ENCODE data around the gene TGFBR1. TPM values are rescaled to one million over a fixed set of nuclear protein-coding genes. Genes with fewer than 3 reads are reported as not detected.

TGFBR1 gene
- total and polyA plus RNA-seq, 3 donors from 2014 or later = 20.9 to 30.8 (median 28.7) TPM

DNA sequence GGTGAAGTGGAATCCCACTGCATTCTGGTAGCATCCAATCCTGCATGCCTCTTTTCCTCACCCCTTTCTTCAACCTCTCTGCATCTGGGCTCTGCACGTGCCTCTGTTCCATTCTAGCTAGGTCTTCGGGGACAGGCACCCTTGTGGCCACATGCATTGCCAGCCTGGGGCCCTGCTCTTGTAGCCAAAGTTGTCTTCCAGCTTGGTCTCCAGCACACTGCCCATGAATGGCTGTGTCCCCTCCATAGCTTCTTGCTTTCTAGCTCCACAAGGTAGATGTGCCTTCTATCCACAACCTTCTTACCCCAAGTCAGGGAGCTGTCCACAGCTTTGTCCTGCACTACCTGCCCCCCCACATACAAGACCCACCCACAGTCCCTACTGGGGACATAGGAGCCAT, 84.3 kb downstream of the TGFBR1 start:
- intact Hi-C loops (cut with DNase I; ENCODE audit: low total_unique reads) = no loop called here

DNA sequence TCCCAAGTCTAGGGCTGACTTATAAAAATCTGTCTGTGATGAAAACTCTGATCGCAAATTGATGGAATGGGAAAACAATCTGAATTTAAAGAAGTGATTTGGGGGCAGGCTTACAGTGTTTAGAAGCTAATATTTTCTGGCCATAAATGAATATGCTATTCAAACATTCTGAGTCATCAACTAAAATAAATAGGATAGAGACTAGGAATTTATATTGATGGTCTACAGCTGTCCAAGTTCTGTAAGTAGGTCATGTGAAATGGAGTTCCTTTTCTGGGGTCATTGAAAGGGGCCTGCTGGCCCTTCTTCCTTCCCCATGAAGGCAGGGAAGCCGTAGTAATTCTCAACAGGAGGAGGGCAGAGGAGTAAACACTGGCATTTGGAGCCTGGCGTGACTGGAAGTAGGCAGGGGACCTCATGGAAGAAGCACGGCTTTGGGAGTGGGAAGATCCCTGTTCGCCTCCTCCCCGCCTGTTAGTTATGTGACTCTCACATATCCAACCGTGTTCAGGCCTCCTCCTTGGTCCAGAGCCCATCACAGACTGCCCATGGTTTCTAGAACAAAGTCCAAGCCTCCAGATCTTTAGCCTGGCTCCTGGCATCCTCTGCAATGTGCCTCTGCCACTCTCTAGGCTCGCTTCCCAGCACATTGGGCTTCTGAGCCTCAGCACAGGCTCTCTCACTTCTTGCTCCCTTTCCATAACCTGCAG, 85.1 kb downstream of the TGFBR1 start:
- H3K4me1 ChIP-seq = no peaks in the 10 kb centered on the region
- DNase-seq = no peak
- H3K9me3 ChIP-seq = no peaks in the 10 kb centered on the region
- no peak overlapping the region for H3K4me3 ChIP-seq
- no peak overlapping the region for H3K27ac ChIP-seq
- TF ChIP-seq, protein P1, sequence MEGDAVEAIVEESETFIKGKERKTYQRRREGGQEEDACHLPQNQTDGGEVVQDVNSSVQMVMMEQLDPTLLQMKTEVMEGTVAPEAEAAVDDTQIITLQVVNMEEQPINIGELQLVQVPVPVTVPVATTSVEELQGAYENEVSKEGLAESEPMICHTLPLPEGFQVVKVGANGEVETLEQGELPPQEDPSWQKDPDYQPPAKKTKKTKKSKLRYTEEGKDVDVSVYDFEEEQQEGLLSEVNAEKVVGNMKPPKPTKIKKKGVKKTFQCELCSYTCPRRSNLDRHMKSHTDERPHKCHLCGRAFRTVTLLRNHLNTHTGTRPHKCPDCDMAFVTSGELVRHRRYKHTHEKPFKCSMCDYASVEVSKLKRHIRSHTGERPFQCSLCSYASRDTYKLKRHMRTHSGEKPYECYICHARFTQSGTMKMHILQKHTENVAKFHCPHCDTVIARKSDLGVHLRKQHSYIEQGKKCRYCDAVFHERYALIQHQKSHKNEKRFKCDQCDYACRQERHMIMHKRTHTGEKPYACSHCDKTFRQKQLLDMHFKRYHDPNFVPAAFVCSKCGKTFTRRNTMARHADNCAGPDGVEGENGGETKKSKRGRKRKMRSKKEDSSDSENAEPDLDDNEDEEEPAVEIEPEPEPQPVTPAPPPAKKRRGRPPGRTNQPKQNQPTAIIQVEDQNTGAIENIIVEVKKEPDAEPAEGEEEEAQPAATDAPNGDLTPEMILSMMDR (IDR thresholded peaks at IDR 0.05) = no peak
- no peak for TF ChIP-seq POLR2A (IDR thresholded peaks at IDR 0.05)
- no peaks in the 10 kb centered on the region for H3K27me3 ChIP-seq
- no peaks in the 10 kb centered on the region for H3K36me3 ChIP-seq (ENCODE audit: low read depth, missing control alignments)
- intact Hi-C loops (cut with DNase I; ENCODE audit: low total_unique reads) = no loop called here
- 73 to 81% methylated on average over 7 to 8 of the region's 8 CpGs for WGBS, 2 donors

More for the DNA sequence above, 84.3 kb downstream of the TGFBR1 start:
- H3K27me3 ChIP-seq = no peaks in the 10 kb centered on the region
- no peak for DNase-seq
- H3K36me3 ChIP-seq (ENCODE audit: low read depth, missing control alignments) = no peaks in the 10 kb centered on the region
- H3K4me1 ChIP-seq = no peaks in the 10 kb centered on the region
- 85% methylated on average over 2 of the region's 2 CpGs for WGBS, 2 donors
- no peaks in the 10 kb centered on the region for H3K9me3 ChIP-seq
- no peak for TF ChIP-seq POLR2A (IDR thresholded peaks at IDR 0.05)
- TF ChIP-seq, protein P1 (IDR thresholded peaks at IDR 0.05) = no peak
- H3K4me3 ChIP-seq = no peak overlapping the region
- no peak overlapping the region for H3K27ac ChIP-seq

DNA sequence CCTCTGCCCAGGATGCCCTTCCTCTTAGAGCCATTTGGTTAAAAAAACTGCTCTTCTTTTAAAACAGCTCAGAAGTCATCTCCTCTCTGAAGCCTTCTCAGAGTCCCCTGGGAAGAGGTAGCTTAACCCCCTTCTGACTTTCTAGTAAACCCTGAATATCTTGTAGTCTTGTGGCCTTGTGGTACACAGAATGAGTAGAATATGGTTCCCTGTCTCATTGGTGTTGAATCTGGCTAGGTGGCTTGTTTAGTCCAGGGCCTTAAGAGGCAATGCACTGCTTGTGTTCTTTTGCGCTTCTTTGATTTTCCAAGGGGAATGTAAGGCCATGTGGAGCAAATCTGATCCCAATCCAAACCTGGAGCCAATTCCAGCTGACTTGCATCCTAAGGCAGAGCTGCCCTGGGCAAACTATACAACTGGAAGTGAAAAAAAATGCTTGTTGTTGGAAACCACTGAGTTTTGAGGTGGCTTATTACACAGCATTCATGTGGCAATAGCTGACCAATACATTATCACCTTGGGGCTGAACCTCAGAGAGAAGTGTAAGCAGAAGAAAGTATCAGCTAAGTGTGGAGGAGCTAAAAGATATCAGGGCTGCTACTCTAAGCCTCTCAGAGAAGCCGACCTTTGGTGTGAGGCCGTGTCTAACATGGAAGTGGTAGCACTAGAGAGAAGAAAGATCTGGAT, 85.8 kb downstream of the TGFBR1 start:
- no peaks in the 10 kb centered on the region for H3K27me3 ChIP-seq
- no peaks in the 10 kb centered on the region for H3K4me1 ChIP-seq
- H3K27ac ChIP-seq = no peak overlapping the region
- intact Hi-C loops (cut with DNase I; ENCODE audit: low total_unique reads) = no loop called here
- no peak overlapping the region for H3K4me3 ChIP-seq
- H3K36me3 ChIP-seq (ENCODE audit: low read depth, missing control alignments) = no peaks in the 10 kb centered on the region
- H3K9me3 ChIP-seq = no peaks in the 10 kb centered on the region
- TF ChIP-seq, protein P1 (IDR thresholded peaks at IDR 0.05) = no peak
- TF ChIP-seq POLR2A (IDR thresholded peaks at IDR 0.05) = no peak
- WGBS, 2 donors = 93 to 96% methylated on average over 3 of the region's 3 CpGs
- no peak for DNase-seq

DNA sequence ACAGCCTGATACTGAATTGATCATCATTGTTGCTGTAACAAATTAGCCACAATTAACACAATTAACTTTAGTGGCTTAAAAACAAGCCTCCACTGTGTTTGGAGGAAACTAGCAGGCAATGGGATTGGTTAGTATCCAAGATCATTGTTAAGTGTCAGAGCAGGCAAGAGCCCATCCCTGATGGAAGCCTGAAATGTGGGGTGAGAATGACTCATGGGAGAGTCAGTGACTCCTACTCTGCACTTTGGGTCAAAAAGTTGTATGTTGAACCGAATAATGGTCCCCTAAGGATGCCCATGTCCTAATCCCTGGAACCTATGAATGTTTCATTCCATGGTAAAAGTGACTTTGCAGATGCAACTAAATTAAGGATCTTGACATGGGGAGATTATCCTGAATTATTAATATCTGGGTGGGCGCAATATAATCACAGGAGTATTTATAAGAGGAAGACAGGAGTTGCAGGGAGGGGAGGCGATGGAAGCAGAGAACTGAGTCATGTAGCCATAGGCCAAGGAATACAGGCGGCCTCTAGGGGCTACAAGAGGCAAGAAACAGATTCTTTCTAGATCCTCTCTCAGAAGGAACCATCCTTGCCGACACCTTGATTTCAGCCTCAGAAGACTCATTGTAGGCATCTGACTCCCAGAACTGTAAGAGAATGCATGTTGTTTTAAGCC, 88.0 kb downstream of the TGFBR1 start:
- H3K36me3 ChIP-seq (ENCODE audit: low read depth, missing control alignments) = no peaks in the 10 kb centered on the region
- H3K27ac ChIP-seq = no peak overlapping the region
- TF ChIP-seq, protein P1 (IDR thresholded peaks at IDR 0.05) = no peak
- TF ChIP-seq POLR2A (IDR thresholded peaks at IDR 0.05) = no peak
- no peaks in the 10 kb centered on the region for H3K4me1 ChIP-seq
- intact Hi-C loops (cut with DNase I; ENCODE audit: low total_unique reads) = no loop called here
- no peaks in the 10 kb centered on the region for H3K9me3 ChIP-seq
- H3K4me3 ChIP-seq = no peak overlapping the region
- 86 to 95% methylated on average over 5 of the region's 5 CpGs for WGBS, 2 donors
- no peaks in the 10 kb centered on the region for H3K27me3 ChIP-seq
- no peak for DNase-seq
